ENCODE measurements around the gene PELI2.

The PELI2 gene

GRCh38 chr14:56268039-56268438 is 149.8 kb downstream of the PELI2 start:
- no peak for DNase-seq

- no peak for DNase-seq
Measured at GRCh38 chr14:56268673-56269072, 150.5 kb downstream of the PELI2 start.

GRCh38 chr14:56270921-56271320 is 152.7 kb downstream of the PELI2 start:
- DNase-seq = no peak

- no peak for DNase-seq
Measured at GRCh38 chr14:56271970-56272369, 153.8 kb downstream of the PELI2 start.

GRCh38 chr14:56273155-56273554 is 154.9 kb downstream of the PELI2 start:
- no peak for DNase-seq

- DNase-seq = peak; percentile 67
Measured at GRCh38 chr14:56273951-56274350, 155.7 kb downstream of the PELI2 start.

GRCh38 chr14:56274556-56274955 is 156.3 kb downstream of the PELI2 start:
- no peak for DNase-seq

- DNase-seq = no peak
Measured at GRCh38 chr14:56276108-56276507, 157.9 kb downstream of the PELI2 start.

GRCh38 chr14:56278383-56278782 is 160.2 kb downstream of the PELI2 start:
- DNase-seq = no peak

- DNase-seq = peak; percentile 64
Measured at GRCh38 chr14:56280843-56281242, 162.6 kb downstream of the PELI2 start.

- DNase-seq = no peak
Measured at GRCh38 chr14:56282179-56282578, 164.0 kb downstream of the PELI2 start.

GRCh38 chr14:56284641-56285040 is 166.4 kb downstream of the PELI2 start:
- peak; percentile 98 for DNase-seq

GRCh38 chr14:56289155-56289554 is 170.9 kb downstream of the PELI2 start:
- DNase-seq = no peak

GRCh38 chr14:56290195-56290594 is 172.0 kb downstream of the PELI2 start:
- no peak for DNase-seq

- DNase-seq = no peak
Measured at GRCh38 chr14:56292970-56293369, 174.8 kb downstream of the PELI2 start.

- no peak for DNase-seq
Measured at GRCh38 chr14:56293506-56293905, 175.3 kb downstream of the PELI2 start.

GRCh38 chr14:56294128-56294527 is 175.9 kb downstream of the PELI2 start:
- peak; percentile 78 for DNase-seq

- peak; percentile 82 for DNase-seq
Measured at GRCh38 chr14:56295743-56296142, 177.5 kb downstream of the PELI2 start.

- DNase-seq = peak; percentile 98
Measured at GRCh38 chr14:56297449-56297848, 179.2 kb downstream of the PELI2 start.

- DNase-seq = no peak
Measured at GRCh38 chr14:56299306-56299984, 181.2 kb downstream of the PELI2 start.

GRCh38 chr14:56300495-56300894 is 182.3 kb downstream of the PELI2 start:
- DNase-seq = no peak

- no peak for DNase-seq
Measured at GRCh38 chr14:56304456-56304855, 186.2 kb downstream of the PELI2 start.

- DNase-seq = no peak
Measured at GRCh38 chr14:56309198-56309597, 191.0 kb downstream of the PELI2 start.

- no peak for DNase-seq
Measured at GRCh38 chr14:56310643-56311042, 192.4 kb downstream of the PELI2 start.

- no peak for DNase-seq
Measured at GRCh38 chr14:56313789-56314188, 195.6 kb downstream of the PELI2 start.

All from NCI-H82 (cell line).